ENCODE results near the gene PLPPR1. TPM values are rescaled to one million over a fixed set of nuclear protein-coding genes. Genes with fewer than 3 reads are reported as not detected.

Gene PLPPR1
- polyA plus RNA-seq, 4 donors: 0.16 to 1.6 TPM; not detected in 2

DNA sequence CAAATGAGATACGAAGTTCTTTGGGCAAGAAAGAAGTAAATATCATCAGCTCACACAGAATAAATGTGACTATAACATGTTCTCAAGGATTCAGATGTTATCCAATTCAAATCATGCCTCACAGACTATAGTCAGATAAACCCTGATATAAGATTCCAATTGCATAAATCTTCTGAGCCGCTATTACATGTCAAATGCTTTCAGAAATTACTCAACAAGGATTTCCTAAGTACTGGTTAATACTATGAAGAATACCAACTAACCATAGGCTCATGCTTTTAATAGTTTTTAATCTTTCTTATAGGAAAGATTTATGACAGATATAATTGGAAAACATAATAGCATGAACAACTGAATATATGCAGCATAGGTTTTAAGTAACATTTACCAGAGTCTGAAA lies 282.7 kb downstream of the PLPPR1 start:
- Histone ChIP-seq H3K4me1 (ENCODE audit: control insufficient read depth in 3 of 3, insufficient read depth in 2 of 3, low read depth in 1 of 3, low read length in 2 of 3) (no peaks in the 10 kb centered on the region), H3K36me3 (ENCODE audit: control insufficient read depth in 3 of 3, insufficient read depth in 2 of 3, low read depth in 1 of 3, low read length in 3 of 3) (no peaks in the 10 kb centered on the region), H3K27ac (ENCODE audit: low read depth in 1 of 3, low read length in 2 of 3) (no peak overlapping the region), H3K4me3 (ENCODE audit: low read depth in 1 of 3, low read length in 3 of 3) (no peak overlapping the region), H3K9me3 (ENCODE audit: control insufficient read depth in 2 of 2, insufficient read depth in 1 of 2, low read depth in 1 of 2, low read length in 1 of 2) (no peaks in the 10 kb centered on the region), H3K27me3 (ENCODE audit: control insufficient read depth in 3 of 3, insufficient read depth in 3 of 3, low read length in 3 of 3) (no peaks in the 10 kb centered on the region)
- 20 to 37% (median 26%) methylated on average over 2 of the region's 2 CpGs for WGBS, 3 donors
- no peak for DNase-seq
- no peak for FAIRE-seq

DNA sequence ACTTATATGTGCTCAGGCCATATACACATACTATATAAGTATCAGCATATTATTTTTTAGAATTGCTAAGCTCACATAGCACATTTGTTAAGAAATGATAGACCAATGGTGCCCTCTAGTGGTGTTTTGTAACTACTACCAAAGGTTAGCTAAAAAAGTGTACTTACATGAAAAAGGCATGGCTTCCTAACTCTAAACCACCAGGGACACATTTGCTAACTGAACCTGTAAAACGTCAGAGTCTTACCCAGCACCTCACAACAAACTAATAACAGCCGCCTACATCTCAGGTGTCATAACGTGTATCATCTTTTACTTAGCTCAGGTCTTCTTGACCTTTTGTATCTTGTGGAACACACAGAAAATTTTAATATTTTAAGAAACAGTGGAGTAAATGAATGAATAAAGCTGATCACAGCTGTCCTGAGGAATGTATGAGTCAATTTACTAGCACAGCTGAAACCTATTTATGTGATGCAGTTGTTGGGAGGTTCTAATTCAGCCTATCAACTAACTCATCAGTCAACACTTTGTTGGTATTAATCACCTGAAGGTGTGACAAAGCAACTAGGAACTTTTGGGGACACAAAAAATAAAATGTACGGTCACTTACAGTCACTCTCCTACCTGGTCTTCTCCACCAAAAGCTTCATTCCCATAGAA lies 283.4 kb downstream of the PLPPR1 start:
- Histone ChIP-seq H3K27ac (ENCODE audit: low read depth in 1 of 3, low read length in 2 of 3) (no peak overlapping the region), H3K36me3 (ENCODE audit: control insufficient read depth in 3 of 3, insufficient read depth in 2 of 3, low read depth in 1 of 3, low read length in 3 of 3) (no peaks in the 10 kb centered on the region), H3K27me3 (ENCODE audit: control insufficient read depth in 3 of 3, insufficient read depth in 3 of 3, low read length in 3 of 3) (no peaks in the 10 kb centered on the region), H3K4me3 (ENCODE audit: low read depth in 1 of 3, low read length in 3 of 3) (no peak overlapping the region), H3K9me3 (ENCODE audit: control insufficient read depth in 2 of 2, insufficient read depth in 1 of 2, low read depth in 1 of 2, low read length in 1 of 2) (no peaks in the 10 kb centered on the region), H3K4me1 (ENCODE audit: control insufficient read depth in 3 of 3, insufficient read depth in 2 of 3, low read depth in 1 of 3, low read length in 2 of 3) (no peaks in the 10 kb centered on the region)
- DNase-seq (peak; percentile 77 to 82), FAIRE-seq (no peak)
- 24 to 36% (median 27%) methylated on average over 4 of the region's 4 CpGs for WGBS, 3 donors

DNA sequence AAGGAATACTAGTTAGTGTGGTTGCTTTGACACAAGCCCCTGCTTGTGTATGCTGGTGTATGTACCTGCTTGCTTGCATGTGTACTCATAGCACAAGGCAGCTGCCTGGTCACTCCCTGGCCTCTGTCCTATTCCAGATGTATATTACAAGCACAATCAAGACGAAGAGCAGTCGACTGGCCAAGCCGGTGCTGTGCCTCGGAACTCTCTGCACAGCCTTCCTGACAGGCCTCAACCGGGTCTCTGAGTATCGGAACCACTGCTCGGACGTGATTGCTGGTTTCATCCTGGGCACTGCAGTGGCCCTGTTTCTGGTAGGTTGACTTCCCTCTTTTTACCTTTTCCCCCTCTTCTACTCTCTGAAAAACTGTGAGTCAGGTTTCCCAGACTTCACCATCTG lies 284.1 kb downstream of the PLPPR1 start:
- Histone ChIP-seq H3K9me3 (ENCODE audit: control insufficient read depth in 2 of 2, insufficient read depth in 1 of 2, low read depth in 1 of 2, low read length in 1 of 2) (no peaks in the 10 kb centered on the region), H3K36me3 (ENCODE audit: control insufficient read depth in 3 of 3, insufficient read depth in 2 of 3, low read depth in 1 of 3, low read length in 3 of 3) (no peaks in the 10 kb centered on the region), H3K4me1 (ENCODE audit: control insufficient read depth in 3 of 3, insufficient read depth in 2 of 3, low read depth in 1 of 3, low read length in 2 of 3) (no peaks in the 10 kb centered on the region), H3K4me3 (ENCODE audit: low read depth in 1 of 3, low read length in 3 of 3) (no peak overlapping the region), H3K27me3 (ENCODE audit: control insufficient read depth in 3 of 3, insufficient read depth in 3 of 3, low read length in 3 of 3) (no peaks in the 10 kb centered on the region), H3K27ac (ENCODE audit: low read depth in 1 of 3, low read length in 2 of 3) (no peak overlapping the region)
- no peak for FAIRE-seq
- no peak for DNase-seq
- 87 to 91% (median 91%) methylated on average over 8 of the region's 8 CpGs for WGBS, 3 donors

DNA sequence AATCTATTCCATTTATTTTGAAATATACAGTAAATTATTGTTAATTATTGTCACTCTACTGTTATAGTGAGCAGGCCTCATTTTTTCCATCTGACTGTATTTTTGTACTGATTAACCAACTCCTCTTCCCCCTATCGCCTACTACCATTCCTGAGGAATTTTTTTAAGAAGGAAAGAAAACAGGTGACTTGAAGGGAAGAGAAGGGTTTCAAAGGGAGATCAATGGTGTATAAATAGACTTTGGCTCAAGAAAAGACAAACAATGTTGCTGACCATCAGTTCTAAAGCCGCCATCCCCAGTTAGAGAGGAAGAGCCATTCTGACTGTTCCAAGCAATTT lies 286.6 kb downstream of the PLPPR1 start:
- Histone ChIP-seq H3K4me1 (ENCODE audit: control insufficient read depth in 3 of 3, insufficient read depth in 2 of 3, low read depth in 1 of 3, low read length in 2 of 3) (no peaks in the 10 kb centered on the region), H3K9me3 (ENCODE audit: control insufficient read depth in 2 of 2, insufficient read depth in 1 of 2, low read depth in 1 of 2, low read length in 1 of 2) (no peaks in the 10 kb centered on the region), H3K4me3 (ENCODE audit: low read depth in 1 of 3, low read length in 3 of 3) (no peak overlapping the region), H3K36me3 (ENCODE audit: control insufficient read depth in 3 of 3, insufficient read depth in 2 of 3, low read depth in 1 of 3, low read length in 3 of 3) (no peaks in the 10 kb centered on the region), H3K27me3 (ENCODE audit: control insufficient read depth in 3 of 3, insufficient read depth in 3 of 3, low read length in 3 of 3) (no peaks in the 10 kb centered on the region), H3K27ac (ENCODE audit: low read depth in 1 of 3, low read length in 2 of 3) (no peak overlapping the region)
- WGBS, 3 donors: 68 to 88% (median 84%) methylated on average over 2 of the region's 2 CpGs
- DNase-seq: no peak
- no peak for FAIRE-seq

DNA sequence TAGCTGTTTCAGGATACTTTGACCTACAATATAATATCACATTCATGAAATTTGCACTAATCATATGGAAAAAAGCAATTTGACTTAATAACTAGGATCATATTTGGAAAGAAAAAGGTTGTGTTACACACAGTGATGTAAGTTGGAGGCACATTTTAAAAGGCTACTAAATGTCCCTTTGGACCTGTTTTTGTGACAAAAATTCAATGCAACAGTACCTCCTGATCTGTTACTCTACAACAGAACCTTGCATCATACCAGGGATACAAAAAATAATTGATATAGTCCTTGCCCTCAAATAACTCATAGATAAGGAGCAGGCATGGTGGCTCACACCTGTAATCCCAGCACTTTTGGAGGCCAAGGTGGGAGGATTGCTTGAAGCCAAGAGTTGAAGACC lies 289.2 kb downstream of the PLPPR1 start:
- DNase-seq (no peak), FAIRE-seq (no peak)
- Histone ChIP-seq H3K36me3 (ENCODE audit: control insufficient read depth in 3 of 3, insufficient read depth in 2 of 3, low read depth in 1 of 3, low read length in 3 of 3) (no peaks in the 10 kb centered on the region), H3K27me3 (ENCODE audit: control insufficient read depth in 3 of 3, insufficient read depth in 3 of 3, low read length in 3 of 3) (no peaks in the 10 kb centered on the region), H3K4me1 (ENCODE audit: control insufficient read depth in 3 of 3, insufficient read depth in 2 of 3, low read depth in 1 of 3, low read length in 2 of 3) (no peaks in the 10 kb centered on the region), H3K27ac (ENCODE audit: low read depth in 1 of 3, low read length in 2 of 3) (no peak overlapping the region), H3K9me3 (ENCODE audit: control insufficient read depth in 2 of 2, insufficient read depth in 1 of 2, low read depth in 1 of 2, low read length in 1 of 2) (no peaks in the 10 kb centered on the region), H3K4me3 (ENCODE audit: low read depth in 1 of 3, low read length in 3 of 3) (no peak overlapping the region)

DNA sequence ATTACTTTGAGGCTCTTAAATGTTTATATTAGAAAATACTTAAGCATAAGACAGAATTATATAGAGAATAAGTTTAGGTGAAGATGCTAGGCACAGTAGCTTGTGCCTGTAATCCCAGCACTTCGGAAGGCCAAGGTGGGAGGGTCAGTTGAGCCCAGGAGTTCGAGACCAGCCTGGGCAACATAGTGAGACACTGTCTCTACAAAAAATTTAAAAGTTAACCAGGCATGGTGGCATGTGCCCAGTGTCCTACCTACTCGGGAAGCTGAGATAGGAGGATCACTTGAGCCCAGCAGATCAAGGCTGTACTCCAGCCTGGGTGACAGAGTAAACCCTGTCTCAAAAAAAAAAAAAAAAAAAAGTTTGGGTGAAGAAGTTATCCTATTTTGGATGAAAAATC lies 294.6 kb downstream of the PLPPR1 start:
- WGBS, 3 donors: 79 to 81% (median 79%) methylated on average over 3 of the region's 3 CpGs
- no peak overlapping the region for H3K4me3 ChIP-seq (ENCODE audit: low read depth in 1 of 3, low read length in 3 of 3)

DNA sequence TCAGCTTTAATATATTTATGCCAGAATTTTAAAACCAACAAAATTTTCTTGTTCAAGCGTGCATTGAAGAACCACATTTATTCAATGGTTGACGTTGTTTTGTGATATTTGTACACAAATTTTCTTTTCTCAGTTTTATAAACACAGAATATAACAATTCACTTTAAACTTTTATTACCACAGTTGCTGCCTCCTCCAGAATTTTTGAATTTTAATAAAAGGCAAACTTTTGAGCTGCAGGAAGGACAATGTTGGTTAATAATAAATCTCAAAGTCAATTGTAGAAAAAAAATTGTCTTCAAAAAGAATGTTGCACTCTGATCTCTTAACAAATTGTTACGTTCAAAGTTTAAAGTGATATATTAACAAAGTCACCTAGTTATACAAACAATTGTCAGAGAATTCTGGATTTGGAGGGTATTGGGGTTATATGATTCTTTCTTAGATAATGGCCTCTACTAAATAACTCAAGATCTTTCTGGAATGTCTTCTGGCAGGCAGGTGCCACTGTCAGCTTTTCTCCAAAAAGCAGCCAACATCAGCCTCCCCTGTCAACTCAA lies 295.8 kb downstream of the PLPPR1 start:
- no peaks in the 10 kb centered on the region for H3K27me3 ChIP-seq (ENCODE audit: control insufficient read depth in 3 of 3, insufficient read depth in 3 of 3, low read length in 3 of 3)
- peaks cover 1 to 25% of the 10 kb centered on the region in 2 donors for H3K9me3 ChIP-seq (ENCODE audit: control insufficient read depth in 2 of 2, insufficient read depth in 1 of 2, low read depth in 1 of 2, low read length in 1 of 2)
- H3K36me3 ChIP-seq (ENCODE audit: control insufficient read depth in 3 of 3, insufficient read depth in 2 of 3, low read depth in 1 of 3, low read length in 3 of 3): no peaks in the 10 kb centered on the region
- H3K27ac ChIP-seq (ENCODE audit: low read depth in 1 of 3, low read length in 2 of 3): peak overlapping the region in 1 of 3 donors; percentile 70
- H3K4me1 ChIP-seq (ENCODE audit: control insufficient read depth in 3 of 3, insufficient read depth in 2 of 3, low read depth in 1 of 3, low read length in 2 of 3): peaks cover 0 to 15% (median 1%) of the 10 kb centered on the region in 3 donors
- peak; percentile 17 to 58 for DNase-seq
- H3K4me3 ChIP-seq (ENCODE audit: low read depth in 1 of 3, low read length in 3 of 3): no peak overlapping the region
- FAIRE-seq: no peak
- WGBS, 3 donors: 41 to 51% (median 42%) methylated on average over 3 of the region's 3 CpGs

More for the DNA sequence above, 294.6 kb downstream of the PLPPR1 start:
- H3K36me3 ChIP-seq (ENCODE audit: control insufficient read depth in 3 of 3, insufficient read depth in 2 of 3, low read depth in 1 of 3, low read length in 3 of 3): no peaks in the 10 kb centered on the region
- no peak for DNase-seq
- H3K27ac ChIP-seq (ENCODE audit: low read depth in 1 of 3, low read length in 2 of 3): no peak overlapping the region
- peaks cover under 1 to 23% of the 10 kb centered on the region in 2 donors for H3K9me3 ChIP-seq (ENCODE audit: control insufficient read depth in 2 of 2, insufficient read depth in 1 of 2, low read depth in 1 of 2, low read length in 1 of 2)
- H3K27me3 ChIP-seq (ENCODE audit: control insufficient read depth in 3 of 3, insufficient read depth in 3 of 3, low read length in 3 of 3): no peaks in the 10 kb centered on the region
- FAIRE-seq: no peak
- H3K4me1 ChIP-seq (ENCODE audit: control insufficient read depth in 3 of 3, insufficient read depth in 2 of 3, low read depth in 1 of 3, low read length in 2 of 3): peaks cover 0 to 15% (median 1%) of the 10 kb centered on the region in 3 donors

DNA sequence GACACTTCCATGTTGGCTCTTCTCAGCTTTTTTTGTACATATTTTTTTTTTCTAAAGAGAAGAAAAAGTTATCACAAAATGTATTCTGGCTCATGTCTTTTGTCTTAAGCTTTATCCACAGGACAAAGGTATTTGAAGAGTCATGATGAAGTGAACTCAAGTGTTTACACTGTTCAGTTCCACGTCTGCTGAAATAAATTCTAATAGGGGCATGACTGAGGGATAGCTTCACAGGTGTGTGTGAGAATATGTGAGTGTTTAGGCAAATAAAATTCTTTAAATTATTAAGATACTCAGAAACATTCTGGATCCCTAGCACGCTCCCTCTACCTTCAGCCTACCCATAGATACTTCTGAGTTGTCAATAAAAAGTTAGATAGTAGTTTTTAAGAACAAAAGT lies 296.5 kb downstream of the PLPPR1 start:
- 55 to 59% (median 56%) methylated on average over 2 of the region's 2 CpGs for WGBS, 3 donors
- no peaks in the 10 kb centered on the region for H3K27me3 ChIP-seq (ENCODE audit: control insufficient read depth in 3 of 3, insufficient read depth in 3 of 3, low read length in 3 of 3)
- peak overlapping the region in 1 of 3 donors; percentile 70 for H3K27ac ChIP-seq (ENCODE audit: low read depth in 1 of 3, low read length in 2 of 3)
- peaks cover 1 to 25% of the 10 kb centered on the region in 2 donors for H3K9me3 ChIP-seq (ENCODE audit: control insufficient read depth in 2 of 2, insufficient read depth in 1 of 2, low read depth in 1 of 2, low read length in 1 of 2)
- FAIRE-seq (no peak), DNase-seq (peak in 1 of 2 donors; percentile 7)
- H3K4me3 ChIP-seq (ENCODE audit: low read depth in 1 of 3, low read length in 3 of 3): no peak overlapping the region
- peaks cover 0 to 15% (median 1%) of the 10 kb centered on the region in 3 donors for H3K4me1 ChIP-seq (ENCODE audit: control insufficient read depth in 3 of 3, insufficient read depth in 2 of 3, low read depth in 1 of 3, low read length in 2 of 3)
- no peaks in the 10 kb centered on the region for H3K36me3 ChIP-seq (ENCODE audit: control insufficient read depth in 3 of 3, insufficient read depth in 2 of 3, low read depth in 1 of 3, low read length in 3 of 3)

DNA sequence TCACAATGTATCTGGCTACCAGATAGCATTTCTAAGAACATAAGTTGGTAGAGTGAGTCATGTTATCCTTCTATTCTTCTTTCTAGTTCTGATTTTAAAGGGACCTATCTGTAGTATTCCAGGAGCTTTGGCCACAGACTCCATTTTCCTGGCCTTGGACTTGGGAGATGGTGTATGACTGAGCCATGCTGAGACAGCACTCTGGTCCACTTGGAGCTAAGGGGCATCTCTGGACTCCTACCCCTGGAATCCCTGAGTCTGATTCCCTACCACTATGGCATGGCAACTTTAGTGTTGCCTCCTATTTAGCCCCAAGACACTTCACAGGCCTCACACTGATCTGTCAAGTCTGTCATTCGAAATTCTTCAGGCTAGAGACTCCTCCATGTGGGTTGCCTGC lies 297.5 kb downstream of the PLPPR1 start:
- no peak for DNase-seq
- peaks cover 1 to 25% of the 10 kb centered on the region in 2 donors for H3K9me3 ChIP-seq (ENCODE audit: control insufficient read depth in 2 of 2, insufficient read depth in 1 of 2, low read depth in 1 of 2, low read length in 1 of 2)
- H3K27me3 ChIP-seq (ENCODE audit: control insufficient read depth in 3 of 3, insufficient read depth in 3 of 3, low read length in 3 of 3): no peaks in the 10 kb centered on the region
- no peak for FAIRE-seq
- no peak overlapping the region for H3K27ac ChIP-seq (ENCODE audit: low read depth in 1 of 3, low read length in 2 of 3)
- peaks cover 0 to 15% (median 1%) of the 10 kb centered on the region in 3 donors for H3K4me1 ChIP-seq (ENCODE audit: control insufficient read depth in 3 of 3, insufficient read depth in 2 of 3, low read depth in 1 of 3, low read length in 2 of 3)
- 57 to 77% (median 58%) methylated on average over 1 of the region's 1 CpG for WGBS, 3 donors
- H3K4me3 ChIP-seq (ENCODE audit: low read depth in 1 of 3, low read length in 3 of 3): no peak overlapping the region
- no peaks in the 10 kb centered on the region for H3K36me3 ChIP-seq (ENCODE audit: control insufficient read depth in 3 of 3, insufficient read depth in 2 of 3, low read depth in 1 of 3, low read length in 3 of 3)

Data from small intestine (tissue), 7 donors.